BLaER1 treated with 17β-estradiol and CSF1 and Interleukin-3, amounts not matched to agents 10 nM and 100 nM (cell line): ENCODE data around the gene RNF144A.
"Not testable (repeated sequence)": the region's sequence is repeated elsewhere in the genome, so short reads cannot be mapped to it uniquely, and the experiment has no call there.

Experiments used
- H3K27ac ChIP-seq, 11 experiments: shearing (Covaris generic); formaldehyde crosslinking; 2 replicates each; pipeline ENCODE4 v1.8.1; 2022
- H3K27me3 ChIP-seq, 11 experiments: shearing (Covaris generic); formaldehyde crosslinking; 2 replicates each; pipeline ENCODE4 v1.8.1; 2022
- H3K36me3 ChIP-seq, 11 experiments: shearing (Covaris generic); formaldehyde crosslinking; 2 replicates each; pipeline ENCODE4 v1.8.1; 2022
- H3K4me1 ChIP-seq, 10 experiments: shearing (Covaris generic); formaldehyde crosslinking; 2 replicates each; pipeline ENCODE4 v1.8.1; 2022
- H3K4me2 ChIP-seq, 11 experiments: shearing (Covaris generic); formaldehyde crosslinking; 2 replicates each; pipeline ENCODE4 v1.8.1; 2022
- H3K4me3 ChIP-seq, 10 experiments: shearing (Covaris generic); formaldehyde crosslinking; 2 replicates each; pipeline ENCODE4 v1.8.1; 2022
- H3K9ac ChIP-seq, 11 experiments: shearing (Covaris generic); formaldehyde crosslinking; 2 replicates each; pipeline ENCODE4 v1.8.1; 2022
- H3K9me3 ChIP-seq, 11 experiments: shearing (Covaris generic); formaldehyde crosslinking; replicated peaks in 1 of 11; 2 replicates each; pipeline ENCODE4 v1.8.1; 2022
- H4K20me1 ChIP-seq, 11 experiments: shearing (Covaris generic); formaldehyde crosslinking; 2 replicates each; pipeline ENCODE4 v1.8.1; 2022
- Cebpa-rat ChIP-seq, 11 experiments: shearing (Covaris generic); IDR thresholded peaks; 2 replicates each; pipeline ENCODE4 v1.8.1; 2022

RNF144A gene

GRCh38 chr2:6881046-6881445, 36.2 kb upstream of the RNF144A start:
- TF ChIP-seq Cebpa-rat (IDR thresholded peaks at IDR 0.05) = no peak
- no peaks in the 10 kb centered on the region; a peak in 1 of 22 replicates for H4K20me1 ChIP-seq
- no peak overlapping the region for H3K27ac ChIP-seq
- H3K4me1 ChIP-seq = peaks cover 13 to 34% (median 24%) of the 10 kb centered on the region in 10 experiments
- no peak overlapping the region for H3K4me3 ChIP-seq
- H3K4me2 ChIP-seq = peak overlapping the region in 2 of 11 experiments; percentile 2 to 13; a peak in 2 of 22 replicates
- no peaks in the 10 kb centered on the region for H3K27me3 ChIP-seq
- no peaks in the 10 kb centered on the region for H3K36me3 ChIP-seq
- H3K9me3 ChIP-seq = no peaks in the 10 kb centered on the region
- no peak overlapping the region for H3K9ac ChIP-seq

DNA sequence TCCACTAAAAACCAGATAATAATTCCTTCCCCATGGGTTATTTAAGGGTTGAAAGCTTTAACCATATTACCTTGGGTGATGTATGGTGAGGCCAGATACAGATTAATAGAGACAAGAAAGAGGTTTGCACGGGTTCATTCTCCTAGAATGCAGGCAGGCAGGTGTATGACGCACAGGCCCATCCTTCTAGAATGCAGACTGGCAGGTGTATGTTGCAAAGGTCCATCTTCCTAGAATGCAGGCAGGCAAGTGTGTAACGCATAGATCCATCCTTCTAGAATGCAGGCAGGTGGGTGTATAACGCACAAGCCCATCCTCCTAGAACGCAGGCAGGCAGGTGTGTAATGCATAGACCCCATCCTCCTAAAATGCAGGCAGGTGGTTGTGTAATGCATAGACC, 35.7 kb upstream of the RNF144A start:
- Histone ChIP-seq H3K27me3 (no peaks in the 10 kb centered on the region), H3K9me3 (no peaks in the 10 kb centered on the region), H4K20me1 (no peaks in the 10 kb centered on the region; a peak in 1 of 22 replicates), H3K36me3 (no peaks in the 10 kb centered on the region), H3K9ac (no peak overlapping the region), H3K27ac (no peak overlapping the region), H3K4me1 (peaks cover 13 to 34% (median 24%) of the 10 kb centered on the region in 10 experiments), H3K4me3 (no peak overlapping the region), H3K4me2 (0 out of 22 replicates have a peak overlapping the region, but pooled peaks of 1 of the 11 experiments have one; percentile 2)
- no peak for TF ChIP-seq Cebpa-rat (IDR thresholded peaks at IDR 0.05)

- Histone ChIP-seq H3K27ac (no peak overlapping the region), H3K9me3 (no peaks in the 10 kb centered on the region), H3K4me1 (peaks cover 0 to 17% (median 9%) of the 10 kb centered on the region in 10 experiments; a peak in 13 of 20 replicates)
Measured at GRCh38 chr2:6883448-6884122, 33.6 kb upstream of the RNF144A start.

GRCh38 chr2:6885551-6885950, 31.7 kb upstream of the RNF144A start:
- Histone ChIP-seq H3K4me1 (peaks cover 0 to 13% (median 4%) of the 10 kb centered on the region in 10 experiments; a peak in 12 of 20 replicates), H3K4me3 (no peak overlapping the region), H3K27ac (no peak overlapping the region), H3K27me3 (no peaks in the 10 kb centered on the region), H3K4me2 (no peak overlapping the region), H3K9me3 (no peaks in the 10 kb centered on the region), H3K9ac (no peak overlapping the region), H4K20me1 (no peaks in the 10 kb centered on the region), H3K36me3 (no peaks in the 10 kb centered on the region)
- no peak for TF ChIP-seq Cebpa-rat (IDR thresholded peaks at IDR 0.05)

More at GRCh38 chr2:6883448-6884122, 33.6 kb upstream of the RNF144A start:
- Histone ChIP-seq H3K4me2 (peak overlapping the region in 2 of 11 experiments; percentile 41 to 45; a peak in 4 of 22 replicates), H3K4me3 (no peak overlapping the region), H3K27me3 (no peaks in the 10 kb centered on the region), H3K36me3 (no peaks in the 10 kb centered on the region), H4K20me1 (no peaks in the 10 kb centered on the region), H3K9ac (no peak overlapping the region)
- no peak for TF ChIP-seq Cebpa-rat (IDR thresholded peaks at IDR 0.05)

GRCh38 chr2:6885968-6886367, 31.2 kb upstream of the RNF144A start:
- no peak overlapping the region for H3K9ac ChIP-seq
- H3K27me3 ChIP-seq = no peaks in the 10 kb centered on the region
- no peak for TF ChIP-seq Cebpa-rat (IDR thresholded peaks at IDR 0.05)
- no peak overlapping the region for H3K27ac ChIP-seq
- no peaks in the 10 kb centered on the region for H4K20me1 ChIP-seq
- H3K36me3 ChIP-seq = no peaks in the 10 kb centered on the region
- no peaks in the 10 kb centered on the region for H3K9me3 ChIP-seq
- H3K4me1 ChIP-seq = peaks cover 0 to 13% (median 2%) of the 10 kb centered on the region in 10 experiments; a peak in 9 of 20 replicates
- H3K4me2 ChIP-seq = no peak overlapping the region
- no peak overlapping the region for H3K4me3 ChIP-seq

- H3K4me3 ChIP-seq = no peak overlapping the region
- no peak for TF ChIP-seq Cebpa-rat (IDR thresholded peaks at IDR 0.05)
- peaks cover 0 to 13% (median 0%) of the 10 kb centered on the region in 10 experiments; a peak in 4 of 20 replicates for H3K4me1 ChIP-seq
- H4K20me1 ChIP-seq = no peaks in the 10 kb centered on the region
- no peaks in the 10 kb centered on the region for H3K36me3 ChIP-seq
- no peaks in the 10 kb centered on the region for H3K9me3 ChIP-seq
- no peak overlapping the region for H3K27ac ChIP-seq
- no peaks in the 10 kb centered on the region for H3K27me3 ChIP-seq
- no peak overlapping the region for H3K4me2 ChIP-seq
- H3K9ac ChIP-seq = no peak overlapping the region
Measured at GRCh38 chr2:6887751-6888192, 29.4 kb upstream of the RNF144A start.

DNA sequence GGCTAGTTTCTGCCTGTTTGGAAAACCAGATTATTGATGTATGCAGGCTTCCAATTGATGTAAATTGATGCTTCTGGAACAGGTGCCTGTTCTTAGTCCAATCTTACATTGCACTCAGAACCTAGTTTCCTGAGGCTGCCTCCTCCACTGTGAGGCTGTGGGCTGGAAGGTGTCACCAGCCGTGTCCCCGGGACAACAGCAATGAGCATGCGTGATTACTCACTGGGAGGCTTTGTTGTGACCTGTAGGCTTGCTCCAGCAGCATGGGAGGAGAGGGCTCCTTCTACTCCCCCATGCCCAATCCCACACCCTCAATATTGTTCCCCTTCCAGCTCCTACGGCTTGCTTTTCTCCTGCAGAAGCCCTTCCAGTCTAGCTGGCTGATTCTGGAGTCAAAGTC, 28.5 kb upstream of the RNF144A start:
- H3K4me3 ChIP-seq = no peak overlapping the region
- no peak for TF ChIP-seq Cebpa-rat (IDR thresholded peaks at IDR 0.05)
- H3K4me2 ChIP-seq = no peak overlapping the region
- H3K9ac ChIP-seq = no peak overlapping the region
- no peak overlapping the region for H3K27ac ChIP-seq
- no peaks in the 10 kb centered on the region for H3K36me3 ChIP-seq
- H3K27me3 ChIP-seq = no peaks in the 10 kb centered on the region
- no peaks in the 10 kb centered on the region for H3K9me3 ChIP-seq
- H4K20me1 ChIP-seq = no peaks in the 10 kb centered on the region
- H3K4me1 ChIP-seq = peaks cover 0 to 4% (median 0%) of the 10 kb centered on the region in 10 experiments; a peak in 4 of 20 replicates

- no peak overlapping the region for H3K27ac ChIP-seq
- no peaks in the 10 kb centered on the region for H3K36me3 ChIP-seq
- H3K4me2 ChIP-seq = no peak overlapping the region
- no peak overlapping the region for H3K4me3 ChIP-seq
- TF ChIP-seq Cebpa-rat (IDR thresholded peaks at IDR 0.05) = no peak
- H3K4me1 ChIP-seq = no peaks in the 10 kb centered on the region
- H3K9me3 ChIP-seq = no peaks in the 10 kb centered on the region
- no peaks in the 10 kb centered on the region for H3K27me3 ChIP-seq
- H4K20me1 ChIP-seq = no peaks in the 10 kb centered on the region
- no peak overlapping the region for H3K9ac ChIP-seq
Measured at GRCh38 chr2:6893876-6894482, 23.2 kb upstream of the RNF144A start.

DNA sequence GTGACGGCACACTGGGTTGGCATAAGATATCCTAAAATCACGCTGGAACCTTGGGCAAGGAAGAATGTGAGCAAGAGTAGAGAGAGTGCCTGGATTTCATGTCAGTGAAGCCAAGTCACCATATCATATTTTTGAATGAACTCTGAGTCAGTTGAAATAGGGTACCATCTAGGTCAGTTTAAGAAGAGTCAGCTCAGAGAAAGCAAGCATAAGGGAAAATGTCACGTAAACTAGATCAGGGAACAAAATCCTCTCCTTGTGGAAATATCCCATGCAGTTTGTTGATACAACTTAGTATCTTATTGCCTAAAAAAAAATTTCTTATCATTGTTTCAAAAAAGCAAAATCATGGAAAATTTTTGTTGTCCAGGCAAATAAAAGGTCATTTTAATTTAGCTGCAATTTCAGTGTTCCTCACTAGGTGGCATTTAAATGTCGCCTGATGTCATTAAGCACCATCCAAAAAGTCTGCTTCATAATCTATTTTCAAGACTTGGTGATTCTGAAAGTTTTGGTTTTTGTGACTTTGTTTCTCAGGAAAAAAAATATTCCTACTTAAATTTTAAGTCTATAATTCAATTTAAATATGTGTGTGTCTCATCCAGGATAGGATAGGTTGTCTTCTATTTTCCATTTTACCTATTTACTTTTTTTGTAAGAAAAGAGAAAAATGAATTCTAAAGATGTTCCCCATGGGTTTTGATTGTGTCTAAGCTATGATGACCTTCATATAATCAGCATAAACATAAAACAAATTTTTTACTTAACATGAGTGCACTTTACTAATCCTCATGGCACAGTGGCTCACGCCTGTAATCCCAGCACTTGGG, 20.1 kb upstream of the RNF144A start:
- no peak overlapping the region for H3K4me2 ChIP-seq
- H3K27ac ChIP-seq = no peak overlapping the region
- no peaks in the 10 kb centered on the region for H4K20me1 ChIP-seq
- no peaks in the 10 kb centered on the region for H3K36me3 ChIP-seq
- no peaks in the 10 kb centered on the region for H3K27me3 ChIP-seq
- H3K9me3 ChIP-seq = peaks cover 2 to 7% (median 5%) of the 10 kb centered on the region in 11 experiments; a peak in 12 of 22 replicates
- no peak for TF ChIP-seq Cebpa-rat (IDR thresholded peaks at IDR 0.05)
- no peak overlapping the region for H3K9ac ChIP-seq
- H3K4me1 ChIP-seq = no peaks in the 10 kb centered on the region
- no peak overlapping the region for H3K4me3 ChIP-seq

- H3K4me2 ChIP-seq, H3K36me3 ChIP-seq, H3K4me3 ChIP-seq, H3K4me1 ChIP-seq, H3K27ac ChIP-seq, H4K20me1 ChIP-seq, H3K9ac ChIP-seq, H3K27me3 ChIP-seq: not testable (repeated sequence)
- H3K9me3 ChIP-seq = peaks cover 10 to 35% (median 25%) of the 10 kb centered on the region in 11 experiments; a peak in 18 of 22 replicates
Measured at GRCh38 chr2:6902581-6902980, 14.6 kb upstream of the RNF144A start.
